HG02678 (cell line): Measurements from ENCODE around the gene RBPJ.
"Not testable (repeated sequence)": the region's sequence is repeated elsewhere in the genome, so short reads cannot be mapped to it uniquely, and the experiment has no call there.

Source experiments
- ATAC-seq: cut with Tn5 transposase; IDR thresholded peaks from one replicate; pipeline ENCODE4 v1.9.1; 2021; ENCODE audit warnings: mild to moderate bottlenecking, moderate library complexity; ENCODE audit not compliant: unreplicated experiment

RBPJ gene

DNA sequence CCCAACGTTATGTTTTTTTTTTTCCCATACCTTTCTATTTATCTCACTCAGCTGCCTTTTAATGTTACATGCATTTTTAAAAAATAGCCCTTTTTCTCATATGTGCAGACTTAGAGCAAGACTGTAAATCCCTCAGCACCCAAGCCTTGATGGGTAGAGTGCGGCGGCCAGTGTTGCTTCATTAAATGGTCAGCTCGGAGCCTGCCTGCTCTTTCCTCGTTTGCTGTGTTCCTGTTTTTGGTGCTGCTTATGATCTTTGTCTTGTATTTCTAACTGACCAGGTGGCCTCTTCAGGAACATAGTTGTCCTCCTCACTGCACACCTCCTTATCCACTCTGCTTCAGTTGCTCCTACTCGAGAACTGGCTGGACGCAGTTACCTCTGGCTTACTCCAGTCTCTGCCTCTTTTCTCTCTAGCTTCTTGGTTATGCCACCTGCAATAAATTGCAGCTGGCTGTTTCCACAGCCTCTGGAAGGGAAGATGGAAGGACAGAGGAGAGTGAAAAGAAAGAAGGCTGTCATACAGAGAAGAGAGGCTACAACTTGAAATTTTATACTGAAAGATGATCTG lies 10.7 kb downstream of the RBPJ start:
- no peak for ATAC-seq

DNA sequence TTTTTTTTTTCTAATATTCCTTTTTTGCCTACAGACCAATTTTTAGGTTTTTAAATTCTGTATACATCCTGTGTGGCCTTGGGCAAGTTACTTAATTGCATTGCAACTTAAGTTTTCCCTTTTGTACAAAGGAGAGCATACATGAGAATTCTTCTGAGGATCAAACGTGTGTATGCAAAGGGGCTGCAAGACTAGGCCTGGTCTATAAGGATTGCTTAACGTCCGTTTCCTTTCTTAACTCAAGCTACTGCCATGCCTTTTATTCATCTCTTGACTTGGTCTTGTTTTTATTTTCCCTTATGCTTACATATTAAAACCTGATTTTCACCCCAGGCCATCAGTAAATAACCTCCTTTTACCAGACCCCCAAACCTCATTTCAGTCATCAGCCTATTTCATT lies 13.6 kb downstream of the RBPJ start:
- ATAC-seq: no peak

DNA sequence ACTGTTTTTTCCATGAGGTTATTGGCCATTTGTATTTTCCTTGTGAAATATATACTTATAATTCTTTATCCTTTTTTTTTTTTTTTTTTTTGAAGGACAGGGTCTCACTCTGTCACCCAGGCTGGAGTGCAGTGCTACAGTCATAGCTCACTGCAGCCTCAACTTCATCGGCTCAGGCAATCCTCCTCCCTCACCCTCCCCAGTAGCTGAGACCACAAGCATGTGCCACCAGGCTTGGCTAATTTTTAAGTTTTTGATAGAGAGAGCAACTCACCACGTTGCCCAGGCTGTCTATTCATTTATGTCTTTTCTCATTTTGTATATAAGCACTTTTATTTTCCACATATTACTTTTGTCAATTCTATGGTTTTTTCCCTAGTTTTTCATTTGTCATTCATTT lies 16.8 kb downstream of the RBPJ start:
- ATAC-seq: no peak

DNA sequence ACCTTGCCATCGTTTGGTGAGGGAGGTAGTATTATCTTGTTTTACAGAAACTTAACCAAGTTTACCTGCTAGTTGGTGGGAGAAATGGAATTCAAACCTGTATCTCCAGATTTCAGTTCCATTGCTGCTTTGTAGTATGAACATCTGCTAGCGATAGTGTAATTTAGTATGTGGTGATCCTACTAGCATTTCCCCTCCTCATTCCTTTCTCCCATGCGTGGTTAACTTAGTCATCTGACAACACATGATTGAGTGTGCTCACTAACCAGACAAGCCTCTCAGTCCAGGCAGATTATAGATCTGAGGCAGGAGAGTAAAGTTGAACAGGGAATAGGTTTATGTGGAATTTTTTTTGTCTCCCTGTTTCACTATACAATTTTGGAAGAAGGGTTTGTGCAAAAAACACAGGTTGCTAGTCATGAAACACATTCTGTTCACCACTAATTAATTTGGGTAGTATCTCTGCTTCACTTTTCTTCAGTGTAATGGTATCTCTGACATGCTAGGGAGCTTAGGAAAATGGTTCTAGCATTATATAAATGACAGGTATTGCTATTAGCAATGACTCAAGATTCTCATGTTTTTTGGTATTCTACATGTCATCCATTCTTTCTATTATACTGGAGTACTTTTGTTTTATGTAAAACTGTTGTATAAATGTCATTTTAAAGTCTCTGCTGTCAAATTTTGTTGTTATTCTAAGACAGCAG lies 21.7 kb downstream of the RBPJ start:
- no peak for ATAC-seq

DNA sequence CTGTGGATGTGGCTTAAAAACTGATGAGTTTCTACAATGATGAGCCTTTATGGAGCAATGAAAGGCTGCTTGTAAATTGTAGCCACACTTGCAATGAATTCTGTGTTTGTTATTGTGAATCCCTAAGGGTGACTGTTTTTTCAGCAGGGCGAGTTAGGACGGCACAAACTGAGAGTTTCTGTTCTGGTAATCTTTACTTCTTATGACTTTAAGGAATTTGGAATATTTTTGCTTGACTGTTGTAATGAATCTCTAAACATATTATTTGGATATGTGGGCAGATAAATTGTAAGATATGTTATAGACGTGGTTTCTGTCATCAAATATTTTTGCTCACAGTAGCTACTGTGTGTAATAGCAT lies 22.2 kb downstream of the RBPJ start:
- ATAC-seq: no peak

DNA sequence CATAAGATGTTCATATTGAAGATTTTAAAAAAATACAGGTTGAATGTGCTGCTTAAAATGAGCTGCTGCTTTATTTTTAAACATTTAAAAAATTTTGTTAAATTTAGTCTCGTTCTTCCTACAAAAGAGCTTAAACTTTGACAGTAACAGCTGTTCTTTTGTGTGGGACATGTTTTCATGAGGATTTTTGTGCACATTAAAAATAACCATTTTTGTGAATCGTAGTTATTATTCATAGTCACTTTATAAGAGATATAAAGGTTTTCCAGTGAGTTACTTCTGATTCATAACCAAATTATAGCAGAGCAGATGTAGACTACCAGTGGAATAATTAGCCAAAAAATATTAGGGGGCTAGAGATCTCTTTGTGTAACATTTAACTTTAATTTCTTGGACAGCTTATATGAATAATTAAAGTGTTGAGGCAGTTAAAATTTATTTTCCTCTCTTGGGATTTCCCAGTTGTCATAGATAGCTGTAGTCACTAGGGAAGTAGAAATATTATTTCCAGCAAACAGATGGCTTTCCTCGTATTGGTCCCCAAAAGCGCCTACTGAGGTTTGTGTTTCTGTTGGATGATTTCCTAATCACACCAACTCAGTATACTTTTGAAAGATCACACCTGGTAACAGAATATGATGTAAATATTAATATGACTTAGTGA lies 24.2 kb downstream of the RBPJ start:
- no peak for ATAC-seq

DNA sequence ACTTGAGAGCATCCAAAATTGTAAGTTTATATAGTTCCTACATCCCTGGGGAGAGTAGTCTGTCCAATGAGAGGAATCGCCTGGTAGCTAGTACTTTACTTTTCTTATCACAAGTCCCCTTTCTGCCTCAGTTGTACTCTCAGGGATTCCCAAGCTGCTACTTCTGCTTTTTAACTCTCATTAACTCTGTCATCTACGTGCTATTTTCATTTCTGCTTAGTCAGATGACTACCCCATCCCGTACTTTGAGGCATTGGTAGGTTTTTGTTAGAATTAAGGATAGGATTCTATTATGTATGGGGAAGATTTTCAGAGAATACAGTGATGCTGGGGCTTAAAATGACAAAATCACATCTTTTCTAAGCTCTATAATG lies 24.7 kb downstream of the RBPJ start:
- ATAC-seq: no peak

DNA sequence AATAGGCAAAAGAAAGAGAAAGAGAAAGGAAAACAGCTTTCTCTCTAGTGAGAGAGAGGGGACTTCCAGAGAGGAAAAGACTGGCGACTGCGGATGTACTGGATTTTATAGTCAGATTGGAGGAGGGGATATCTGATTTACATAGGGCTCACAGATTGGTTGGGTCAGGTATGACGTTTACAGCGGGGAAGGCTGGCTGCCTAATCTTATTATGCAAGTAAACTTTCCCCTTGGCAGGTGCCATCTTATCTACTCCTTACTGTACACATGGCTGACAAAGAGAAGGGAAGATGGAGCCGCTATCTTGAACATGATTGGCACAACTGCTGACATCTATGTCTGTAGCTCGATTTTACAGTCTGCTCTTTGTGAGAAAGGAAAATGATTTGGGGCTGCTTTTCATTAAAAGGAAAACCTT lies 25.4 kb downstream of the RBPJ start:
- ATAC-seq: no peak

DNA sequence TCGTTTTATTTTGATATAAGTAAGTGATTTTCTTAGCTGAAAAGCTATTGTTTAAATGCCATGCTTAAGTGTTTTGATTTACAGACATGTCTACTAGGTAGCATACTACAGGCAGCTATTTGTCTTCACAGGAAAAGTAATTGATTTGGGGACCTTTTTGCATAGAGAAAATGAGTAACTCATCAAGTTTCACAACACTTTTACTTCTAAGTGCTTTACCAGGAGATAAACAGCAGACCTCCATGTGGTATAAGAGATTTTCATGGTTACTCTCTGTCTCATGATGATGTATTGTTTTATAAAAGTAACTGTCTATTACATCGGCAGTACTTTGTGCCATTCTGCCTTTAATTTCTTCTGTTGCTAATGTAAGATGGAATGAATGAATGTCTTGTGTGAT lies 28.7 kb downstream of the RBPJ start:
- no peak for ATAC-seq

DNA sequence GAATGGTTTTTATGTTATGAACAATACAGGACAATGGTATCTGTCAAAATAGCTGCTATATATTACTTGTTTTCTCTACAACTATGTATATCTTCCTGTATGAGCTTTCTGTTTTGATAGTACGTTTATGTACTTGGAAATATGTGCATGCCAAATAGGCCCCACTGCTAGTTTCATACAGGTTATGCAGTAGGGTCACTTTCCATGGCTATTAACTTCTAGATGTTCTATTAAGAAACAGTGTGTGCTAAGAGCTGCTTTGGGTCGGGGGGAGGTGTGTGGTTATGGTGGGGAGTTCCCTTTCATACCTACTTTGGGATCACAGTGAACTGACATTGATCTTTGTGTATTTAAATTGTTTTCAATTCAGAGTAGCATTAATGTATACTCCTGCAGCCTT lies 30.9 kb downstream of the RBPJ start:
- no peak for ATAC-seq

DNA sequence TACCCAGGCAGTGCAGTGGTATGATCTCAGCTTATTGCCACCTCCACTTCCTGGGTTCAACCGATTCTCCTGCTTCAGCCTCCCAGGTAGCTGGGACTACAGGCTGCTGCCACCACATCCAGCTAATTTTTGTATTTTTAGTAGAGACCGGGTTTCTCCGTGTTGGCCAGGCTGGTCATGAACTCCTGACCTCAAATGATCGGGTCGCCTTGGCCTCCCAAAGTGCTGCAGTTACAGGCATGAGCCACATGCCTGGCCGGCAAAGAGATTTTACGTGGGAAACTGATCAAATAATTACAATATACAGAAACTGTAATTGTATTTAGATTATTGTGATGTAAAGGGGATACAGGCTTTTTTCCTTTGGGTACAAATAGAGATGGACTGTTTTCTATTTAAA lies 33.7 kb downstream of the RBPJ start:
- ATAC-seq: no peak

DNA sequence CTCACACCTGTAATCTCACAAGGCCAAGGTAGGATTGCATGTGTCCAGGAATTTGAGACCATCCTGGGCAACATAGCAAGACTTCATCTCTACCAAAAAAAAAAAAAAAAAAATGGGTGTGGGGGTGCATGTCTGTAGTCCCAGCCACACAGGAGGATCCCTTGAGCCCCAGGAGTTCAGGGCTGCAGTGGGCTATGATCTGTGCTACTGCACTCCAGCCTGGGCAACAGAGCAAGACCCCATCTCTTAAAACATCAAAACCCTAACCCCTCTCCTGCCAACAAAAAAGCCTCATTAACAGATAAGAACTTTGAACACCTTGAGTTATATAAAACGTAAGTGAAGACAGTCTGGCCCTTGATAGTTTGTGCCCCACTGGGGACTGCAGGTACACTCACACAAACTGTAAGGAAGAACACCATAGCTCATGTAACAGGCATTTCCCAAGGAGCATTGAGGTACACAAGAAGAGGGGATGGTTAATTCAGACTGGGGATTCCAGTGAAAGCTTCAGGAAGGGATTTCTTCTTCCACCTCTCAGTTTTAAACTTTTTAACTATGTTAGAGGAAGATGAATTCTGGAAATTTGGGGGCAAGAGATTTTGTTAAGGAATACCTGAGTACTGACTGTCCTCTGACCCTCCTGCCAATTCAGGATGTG lies 34.7 kb downstream of the RBPJ start:
- ATAC-seq: no peak

DNA sequence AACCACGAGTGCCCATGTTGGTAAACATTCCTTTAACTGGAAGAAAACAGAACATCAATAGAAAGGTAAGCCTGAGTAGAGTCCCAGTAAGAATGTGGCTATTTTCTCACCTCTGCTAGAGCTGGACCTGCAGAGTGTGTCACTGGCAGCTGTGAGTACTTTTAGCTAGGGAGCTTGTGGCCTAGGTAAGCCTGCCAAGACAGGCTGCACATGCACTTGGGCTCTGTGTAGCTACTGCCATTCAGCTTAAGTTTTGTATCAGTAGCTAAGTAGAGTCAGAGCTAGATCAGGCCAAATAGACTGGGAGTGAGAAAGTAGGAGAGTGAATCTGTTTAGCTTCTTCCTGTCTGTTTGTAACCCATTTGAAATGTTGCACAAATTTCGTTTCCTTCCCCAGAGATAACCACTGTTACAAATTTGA lies 35.3 kb downstream of the RBPJ start:
- no peak for ATAC-seq

DNA sequence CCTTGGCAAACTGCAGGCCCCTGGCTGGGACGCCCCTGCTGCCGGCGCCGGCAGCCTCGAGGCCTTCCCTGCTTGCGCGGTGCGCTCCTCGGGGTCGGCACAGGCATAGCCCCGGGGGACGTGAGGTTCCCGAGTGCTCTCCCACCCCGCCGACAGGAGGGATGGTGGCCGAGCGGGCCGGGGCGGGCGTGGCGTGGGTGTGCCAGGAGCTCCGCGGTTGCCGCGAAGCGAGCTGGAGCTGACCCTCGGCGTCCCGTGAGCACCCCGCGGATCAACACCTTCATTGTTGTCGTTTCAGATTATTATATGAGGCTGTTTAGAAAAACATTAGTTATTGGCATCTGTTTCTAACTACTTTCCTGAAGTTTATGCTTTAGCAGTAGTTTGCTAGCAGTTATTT lies 38.7 kb downstream of the RBPJ start:
- not testable (repeated sequence) for ATAC-seq

DNA sequence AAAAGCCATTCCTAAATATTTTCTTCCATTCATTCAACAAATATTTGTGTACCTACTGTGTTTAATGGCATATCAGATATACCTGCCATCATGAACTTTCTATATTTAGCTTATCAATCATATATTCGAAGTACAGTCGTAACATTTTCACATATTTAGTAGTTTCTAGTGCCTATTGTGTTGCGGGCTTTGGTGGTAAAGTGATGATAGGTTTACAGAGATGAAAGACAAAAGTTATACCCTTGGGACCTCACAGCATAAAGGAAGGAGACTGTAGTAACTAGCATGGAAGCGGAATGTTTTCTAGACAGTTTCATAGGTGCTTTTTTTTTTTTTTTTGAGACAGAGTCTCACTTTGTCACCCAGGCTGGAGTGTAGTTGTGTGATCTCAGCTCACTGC lies 39.5 kb downstream of the RBPJ start:
- ATAC-seq: no peak

DNA sequence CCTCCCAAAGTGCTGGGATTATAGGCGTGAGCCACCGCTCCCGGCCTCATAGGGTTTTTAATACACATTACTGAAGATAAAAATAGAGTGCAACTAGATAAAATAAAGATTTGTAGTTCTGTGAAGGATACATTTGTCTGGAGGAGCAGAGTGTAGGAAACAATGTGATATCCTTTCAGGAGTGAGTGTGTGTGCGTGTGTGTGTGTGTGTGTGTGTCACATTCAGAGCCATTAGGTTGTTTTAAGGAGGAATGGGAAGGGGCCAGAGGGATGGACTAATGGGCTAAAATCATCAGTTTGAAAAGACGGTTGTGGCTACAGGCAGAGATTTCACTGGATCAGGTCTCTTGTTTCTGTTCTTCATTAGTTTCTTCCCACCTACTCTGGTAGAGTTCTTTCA lies 40.0 kb downstream of the RBPJ start:
- ATAC-seq: no peak

DNA sequence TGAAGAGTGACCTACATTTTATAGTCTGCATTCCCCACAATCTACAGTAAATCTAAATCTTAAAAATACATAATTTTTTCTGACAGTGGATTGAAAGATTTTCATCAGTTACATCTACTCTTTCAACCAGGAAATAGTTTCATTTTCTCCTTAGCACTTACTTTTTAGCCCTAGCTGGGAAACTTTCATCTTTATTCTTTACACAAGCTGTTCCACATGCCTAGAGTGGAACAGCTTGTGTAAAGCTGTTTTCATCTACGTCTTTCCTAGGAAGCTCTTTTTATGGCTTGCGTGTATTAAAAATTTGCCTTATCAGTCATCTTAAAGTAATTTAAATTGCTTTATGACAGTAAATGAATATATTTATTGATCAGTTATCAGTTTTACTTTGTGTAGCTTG lies 40.5 kb downstream of the RBPJ start:
- no peak for ATAC-seq

DNA sequence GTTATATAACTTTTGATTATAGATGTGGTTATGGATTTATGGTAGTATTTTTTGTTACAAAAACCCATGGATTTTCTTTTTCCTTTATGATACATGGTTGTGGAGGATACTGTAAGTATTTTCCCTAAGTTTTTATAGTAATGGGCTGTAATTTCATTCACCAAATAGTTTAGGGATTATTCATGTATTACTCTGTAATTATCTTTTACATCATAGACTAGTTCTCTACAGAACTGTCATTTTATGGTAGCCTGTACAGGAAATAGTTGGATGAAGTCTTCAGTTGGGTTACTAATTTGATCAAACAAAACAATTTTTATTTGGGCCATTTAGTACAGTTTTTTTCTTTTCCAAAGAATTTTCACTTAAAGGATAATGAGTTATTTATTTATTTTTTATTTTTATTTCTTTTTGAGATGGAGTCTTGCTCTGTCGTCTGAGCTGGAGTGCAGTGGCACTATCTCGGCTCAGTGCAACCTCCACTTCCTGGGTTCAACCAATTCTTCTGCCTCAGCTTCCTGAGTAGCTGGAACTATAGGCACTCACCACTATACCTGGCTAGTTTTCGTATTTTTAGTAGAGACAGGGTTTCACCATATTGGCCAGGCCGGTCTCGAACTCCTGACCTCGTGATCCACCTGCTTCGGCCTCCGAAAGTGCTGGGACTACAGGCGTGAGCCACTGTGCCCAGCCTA lies 42.1 kb downstream of the RBPJ start:
- no peak for ATAC-seq

DNA sequence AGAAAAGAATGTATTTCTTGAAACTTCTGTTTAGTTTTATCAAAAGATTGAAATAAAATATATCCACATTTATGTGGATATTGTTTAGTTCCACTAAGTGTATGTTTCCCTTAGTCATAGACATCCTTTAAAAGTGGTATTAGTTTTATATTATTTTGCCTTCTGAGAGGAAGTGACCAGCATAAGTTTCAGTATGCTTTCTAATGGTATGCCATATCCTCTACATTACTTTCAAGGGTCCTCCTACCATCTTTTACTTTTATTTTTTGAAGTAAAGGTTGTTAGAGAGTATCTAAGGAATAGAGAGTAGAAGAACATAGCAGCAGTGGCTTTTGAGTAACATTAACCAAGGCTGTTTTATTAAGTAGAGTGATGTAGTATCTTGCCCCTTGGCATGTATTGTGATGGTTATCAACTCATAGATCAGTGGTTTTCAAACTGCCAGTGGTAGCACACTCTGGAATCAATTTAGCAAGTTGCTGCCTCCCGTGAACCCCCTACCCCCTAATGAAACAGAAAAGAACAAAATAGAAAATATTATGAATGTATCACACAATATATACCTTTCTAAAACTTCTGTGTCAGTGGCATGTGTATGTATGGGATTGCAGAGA lies 44.8 kb downstream of the RBPJ start:
- no peak for ATAC-seq

DNA sequence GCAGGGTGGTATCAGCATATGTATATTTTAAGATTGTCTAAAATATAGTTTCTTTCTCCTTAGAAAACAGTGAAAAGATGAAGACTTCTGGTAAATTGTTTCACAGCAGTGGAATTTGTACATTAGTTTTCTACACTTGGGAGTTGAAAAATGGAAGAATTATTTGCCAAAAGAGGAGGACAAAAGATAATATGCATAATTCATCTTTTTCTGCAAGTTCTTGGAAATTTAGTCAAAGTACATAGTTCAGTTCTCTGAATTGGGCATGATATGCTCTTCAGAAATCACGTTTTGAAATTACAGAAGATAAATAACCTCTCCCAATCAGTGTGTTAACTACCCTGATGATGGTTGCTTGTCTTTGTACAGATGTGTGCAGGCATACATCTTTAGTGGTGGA lies 47.0 kb downstream of the RBPJ start:
- no peak for ATAC-seq

DNA sequence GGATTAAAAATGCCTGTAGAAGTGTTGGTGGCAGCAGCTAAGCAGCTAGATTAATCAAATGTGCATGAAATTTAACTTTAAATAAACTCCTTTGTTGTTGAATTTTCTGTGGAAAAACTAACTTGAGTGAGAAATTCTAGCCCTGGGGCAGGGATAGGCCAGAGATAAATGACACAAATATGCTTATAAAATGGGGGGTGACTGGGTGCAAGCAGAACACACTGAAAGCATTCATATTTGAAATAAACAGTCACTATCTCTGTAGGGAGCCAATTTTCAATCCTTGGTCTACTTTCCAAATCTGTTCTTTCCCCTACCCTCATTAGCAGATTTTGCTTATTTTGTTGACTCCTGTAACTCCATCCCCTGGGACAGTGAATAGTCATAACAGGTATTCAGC lies 47.9 kb downstream of the RBPJ start:
- ATAC-seq: no peak
